OCI-LY7 (cell line): ENCODE measurements around the gene DDX20.

Experiments
- CTCF ChIP-seq: fragments of 200-600 bp; sonication (generic); conservative IDR thresholded peaks from 2 replicates; pipeline ENCODE4 v1.5.1; 2014; ENCODE audit warnings: mild to moderate bottlenecking, antibody characterized with exemption, low read length, moderate library complexity, mixed read lengths
- EZH2phosphoT487 ChIP-seq: fragments of 200-600 bp; sonication (generic); IDR thresholded peaks from 2 replicates; pipeline ENCODE4 v1.6.1; 2018; ENCODE audit warnings: low read depth, borderline replicate concordance, mild to moderate bottlenecking, mixed run types, antibody characterized with exemption, low read length, moderate library complexity, mixed read lengths

- no peak for TF ChIP-seq CTCF
- no peak for TF ChIP-seq EZH2phosphoT487
Measured at GRCh38 chr1:111745675-111746613, 9.8 kb upstream of the DDX20 start.
